ENCODE results near the gene UNK.

The UNK gene

DNA sequence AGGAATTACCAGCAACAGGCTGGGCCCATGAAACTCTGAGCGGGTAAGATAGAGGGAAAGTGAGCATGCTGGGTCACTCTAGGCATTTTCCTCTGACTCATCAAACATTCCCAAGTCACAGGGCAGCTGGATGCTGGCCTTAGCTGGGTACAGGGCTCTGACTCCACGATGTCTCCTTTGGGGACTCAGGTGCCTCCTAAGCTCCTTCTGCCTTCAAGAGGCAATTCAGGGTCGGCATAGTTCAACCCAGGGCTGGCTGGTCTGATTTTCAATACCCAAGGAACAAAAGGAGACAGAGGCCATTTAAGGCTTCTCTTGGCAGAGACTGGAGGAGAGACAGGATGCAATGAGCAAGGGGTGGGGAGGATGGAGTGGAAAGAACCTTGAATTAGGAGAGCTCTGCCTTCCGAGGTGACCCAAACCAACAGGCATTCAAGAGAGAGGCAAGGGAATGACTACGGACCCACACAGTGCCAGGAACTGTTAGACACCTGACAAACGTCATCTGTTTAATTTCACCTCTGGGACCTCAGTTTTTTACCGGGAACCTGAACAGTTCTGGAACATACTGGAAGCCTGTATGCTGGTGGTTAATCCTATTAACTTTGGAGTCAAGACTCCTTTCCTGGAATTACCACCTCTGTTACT lies 69.6 kb downstream of the UNK start:
- TF ChIP-seq TAF1 (IDR thresholded peaks at IDR 0.05; ENCODE audit: borderline replicate concordance, insufficient read depth, low read length) (no peak), POLR2AphosphoS5 (IDR thresholded peaks at IDR 0.05; ENCODE audit: low read depth, low read length) (no peak), FOXP2 (optimal IDR thresholded peaks at IDR 0.05; ENCODE audit: borderline replicate concordance, extremely low read depth, extremely low read length, insufficient read depth) (no peak), SIN3A (IDR thresholded peaks at IDR 0.05; ENCODE audit: borderline replicate concordance, insufficient read depth, low read length) (no peak)
- TF ChIP-seq, protein P1, sequence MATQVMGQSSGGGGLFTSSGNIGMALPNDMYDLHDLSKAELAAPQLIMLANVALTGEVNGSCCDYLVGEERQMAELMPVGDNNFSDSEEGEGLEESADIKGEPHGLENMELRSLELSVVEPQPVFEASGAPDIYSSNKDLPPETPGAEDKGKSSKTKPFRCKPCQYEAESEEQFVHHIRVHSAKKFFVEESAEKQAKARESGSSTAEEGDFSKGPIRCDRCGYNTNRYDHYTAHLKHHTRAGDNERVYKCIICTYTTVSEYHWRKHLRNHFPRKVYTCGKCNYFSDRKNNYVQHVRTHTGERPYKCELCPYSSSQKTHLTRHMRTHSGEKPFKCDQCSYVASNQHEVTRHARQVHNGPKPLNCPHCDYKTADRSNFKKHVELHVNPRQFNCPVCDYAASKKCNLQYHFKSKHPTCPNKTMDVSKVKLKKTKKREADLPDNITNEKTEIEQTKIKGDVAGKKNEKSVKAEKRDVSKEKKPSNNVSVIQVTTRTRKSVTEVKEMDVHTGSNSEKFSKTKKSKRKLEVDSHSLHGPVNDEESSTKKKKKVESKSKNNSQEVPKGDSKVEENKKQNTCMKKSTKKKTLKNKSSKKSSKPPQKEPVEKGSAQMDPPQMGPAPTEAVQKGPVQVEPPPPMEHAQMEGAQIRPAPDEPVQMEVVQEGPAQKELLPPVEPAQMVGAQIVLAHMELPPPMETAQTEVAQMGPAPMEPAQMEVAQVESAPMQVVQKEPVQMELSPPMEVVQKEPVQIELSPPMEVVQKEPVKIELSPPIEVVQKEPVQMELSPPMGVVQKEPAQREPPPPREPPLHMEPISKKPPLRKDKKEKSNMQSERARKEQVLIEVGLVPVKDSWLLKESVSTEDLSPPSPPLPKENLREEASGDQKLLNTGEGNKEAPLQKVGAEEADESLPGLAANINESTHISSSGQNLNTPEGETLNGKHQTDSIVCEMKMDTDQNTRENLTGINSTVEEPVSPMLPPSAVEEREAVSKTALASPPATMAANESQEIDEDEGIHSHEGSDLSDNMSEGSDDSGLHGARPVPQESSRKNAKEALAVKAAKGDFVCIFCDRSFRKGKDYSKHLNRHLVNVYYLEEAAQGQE (IDR thresholded peaks at IDR 0.05; ENCODE audit: insufficient read depth in 1 of 2, low read depth in 2 of 2, low read length in 2 of 2), result no peak

DNA sequence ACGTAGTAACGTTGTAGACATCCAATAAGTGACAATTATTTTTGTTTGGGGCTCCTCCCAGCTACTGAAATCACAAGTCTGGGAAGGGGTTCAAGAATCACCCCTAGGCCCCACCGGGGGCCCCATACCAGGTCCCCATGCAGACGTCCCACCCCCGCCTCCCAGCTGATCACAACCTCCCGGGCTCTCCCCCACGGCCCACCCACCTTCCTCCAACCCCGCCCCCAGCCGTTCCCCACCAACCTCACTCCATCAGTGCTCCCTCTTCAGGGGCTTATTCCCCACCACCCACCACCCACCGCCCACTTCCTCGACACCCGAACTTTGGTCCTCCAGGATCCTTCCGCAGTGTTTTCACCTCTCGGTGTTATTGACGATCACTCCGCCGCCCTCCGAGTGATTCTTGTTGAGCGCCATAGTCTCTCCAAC lies 70.3 kb downstream of the UNK start:
- TF ChIP-seq, protein P1 (IDR thresholded peaks at IDR 0.05; ENCODE audit: insufficient read depth in 1 of 2, low read depth in 2 of 2, low read length in 2 of 2), result no peak
- TF ChIP-seq SIN3A (IDR thresholded peaks at IDR 0.05; ENCODE audit: borderline replicate concordance, insufficient read depth, low read length) (0 out of 2 replicates have a peak, but pooled peaks have one; percentile 47), POLR2AphosphoS5 (IDR thresholded peaks at IDR 0.05; ENCODE audit: low read depth, low read length) (no peak)

DNA sequence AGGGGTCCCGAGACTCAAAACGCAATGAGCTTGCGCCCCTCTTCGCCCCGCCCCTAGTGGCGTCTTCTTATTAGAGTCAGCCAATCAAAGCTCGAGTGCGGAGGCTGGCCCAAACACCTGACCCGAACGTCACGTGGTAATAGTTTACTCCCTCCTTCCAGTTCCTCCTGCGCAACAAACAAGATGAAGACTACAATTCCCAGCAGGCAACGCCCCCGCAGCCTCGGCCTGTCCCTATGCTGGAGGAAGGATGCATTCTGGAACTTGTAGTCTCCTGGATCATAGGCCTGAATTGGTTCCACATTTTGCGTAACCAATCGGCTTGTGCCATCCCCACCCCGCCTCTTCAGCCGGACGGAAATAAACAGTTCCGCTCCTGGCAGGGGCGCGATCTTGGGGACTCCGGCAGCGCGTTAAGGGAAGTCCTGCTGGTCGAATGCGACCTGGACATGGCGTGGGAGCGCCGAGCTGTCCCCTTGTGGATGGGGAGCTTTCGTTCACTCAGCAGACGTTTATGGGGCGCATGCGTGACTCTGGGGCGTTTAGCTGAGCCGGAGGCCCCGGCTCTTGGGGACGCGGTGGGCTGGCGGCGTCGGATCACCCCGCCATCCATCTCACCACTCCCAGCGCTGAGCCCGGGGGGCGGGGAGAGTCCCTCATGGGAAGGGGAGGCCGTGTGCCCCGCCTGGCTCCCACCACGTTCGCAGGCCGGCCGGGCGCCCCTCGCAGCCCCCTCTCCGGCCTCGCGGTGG lies 70.9 kb downstream of the UNK start, which contains the start of gene WBP2:
Gene WBP2, minus strand, starts transcription at position 26 of the 752 bp plus-strand sequence. CDS start 38 bp downstream, outside the sequence.
- TF ChIP-seq, protein P1 (IDR thresholded peaks at IDR 0.05; ENCODE audit: insufficient read depth in 1 of 2, low read depth in 2 of 2, low read length in 2 of 2), result 0 out of 4 replicates have a peak, but pooled peaks of 1 of the 2 experiments have one; percentile 15
- TF ChIP-seq TAF1 (IDR thresholded peaks at IDR 0.05; ENCODE audit: borderline replicate concordance, insufficient read depth, low read length) (peak; percentile 68; the same call in 1 of the 2 replicates), SIN3A (IDR thresholded peaks at IDR 0.05; ENCODE audit: borderline replicate concordance, insufficient read depth, low read length) (peak; percentile 94; the same call in 1 of the 2 replicates), POLR2AphosphoS5 (IDR thresholded peaks at IDR 0.05; ENCODE audit: low read depth, low read length) (peak; percentile 83), FOXP2 (optimal IDR thresholded peaks at IDR 0.05; ENCODE audit: borderline replicate concordance, extremely low read depth, extremely low read length, insufficient read depth) (peak; percentile 91)

DNA sequence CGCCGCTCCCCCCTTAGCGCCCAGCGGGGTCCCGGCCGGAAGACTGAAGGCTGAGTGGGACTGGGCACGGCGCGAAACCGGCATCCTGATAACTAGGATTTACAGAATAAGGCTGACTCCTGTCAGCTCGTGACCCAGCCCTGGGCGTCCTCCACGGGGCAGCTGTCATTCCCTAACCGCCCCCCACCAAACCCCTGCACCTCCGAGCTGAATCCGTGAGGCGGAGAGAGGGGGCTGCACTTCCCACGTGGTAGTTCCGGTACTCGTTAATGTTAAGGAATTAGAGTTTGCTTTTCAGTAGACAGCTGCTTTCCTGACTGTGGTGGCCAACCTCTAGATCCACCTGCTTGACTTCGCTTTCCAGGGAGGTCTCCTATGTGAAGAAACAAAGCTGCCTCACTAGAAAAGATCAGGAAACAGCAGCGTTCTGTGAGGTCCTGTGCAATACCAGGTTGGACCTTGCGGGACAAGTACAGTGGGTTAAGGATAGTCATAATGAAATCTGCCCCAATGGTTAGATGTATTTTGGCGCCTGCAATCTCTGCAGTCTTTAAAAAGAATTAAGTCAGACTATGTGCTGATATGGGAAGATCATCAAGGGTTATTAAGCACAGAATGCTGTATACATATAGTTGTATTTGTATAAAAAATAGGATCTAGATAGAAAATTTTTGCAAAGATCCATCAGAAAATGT lies 71.6 kb downstream of the UNK start:
- TF ChIP-seq, protein P1 (IDR thresholded peaks at IDR 0.05; ENCODE audit: insufficient read depth in 1 of 2, low read depth in 2 of 2, low read length in 2 of 2), result no peak
- no peak for TF ChIP-seq TAF1 (IDR thresholded peaks at IDR 0.05; ENCODE audit: borderline replicate concordance, insufficient read depth, low read length)
- no peak; the same call in 1 of the 2 replicates for TF ChIP-seq SIN3A (IDR thresholded peaks at IDR 0.05; ENCODE audit: borderline replicate concordance, insufficient read depth, low read length)
- peak; percentile 39 for TF ChIP-seq FOXP2 (optimal IDR thresholded peaks at IDR 0.05; ENCODE audit: borderline replicate concordance, extremely low read depth, extremely low read length, insufficient read depth)
